NCI-H146 (cell line): Measurements from ENCODE around the gene AFF1.
"Not testable (repeated sequence)": the region's sequence is repeated elsewhere in the genome, so short reads cannot be mapped to it uniquely, and the experiment has no call there.

ENCODE experiments used
- DNase-seq: peaks from one replicate; lab custom pipeline; 2025; lab: John Stamatoyannopoulos, UW

The AFF1 gene

DNA sequence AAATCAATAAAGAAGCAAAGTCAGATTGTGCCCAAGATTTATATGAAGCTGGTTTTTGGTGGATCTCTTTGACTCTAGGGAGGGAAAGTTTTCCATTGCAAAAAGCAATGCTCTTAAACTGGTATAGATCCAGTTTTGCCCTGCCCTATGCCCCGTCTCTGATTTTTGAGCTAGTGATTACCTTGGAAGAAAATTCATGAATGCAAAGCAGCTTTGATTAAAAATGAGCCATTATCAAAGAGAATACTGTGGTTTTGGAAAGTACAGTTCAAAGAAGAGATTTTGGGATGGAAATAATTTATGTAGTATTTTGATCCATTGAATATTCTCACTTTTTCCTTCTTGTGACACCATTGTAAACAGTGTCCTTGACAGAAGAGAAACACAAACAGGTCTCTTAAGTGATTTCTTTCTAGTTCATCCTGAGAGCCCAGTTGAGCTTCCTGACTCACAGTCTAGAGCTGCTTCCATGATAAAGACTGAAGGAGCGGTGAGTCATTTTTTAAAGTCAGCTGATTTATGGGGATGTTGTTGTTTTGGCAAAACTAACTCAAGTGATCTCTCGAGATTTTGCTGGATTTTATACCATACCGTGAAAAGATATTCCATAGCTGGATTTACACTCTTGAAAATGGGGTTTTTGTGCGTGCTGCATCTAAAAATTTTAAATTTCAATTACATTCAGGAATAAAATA, 76.7 kb downstream of the AFF1 start:
- DNase-seq = no peak

DNA sequence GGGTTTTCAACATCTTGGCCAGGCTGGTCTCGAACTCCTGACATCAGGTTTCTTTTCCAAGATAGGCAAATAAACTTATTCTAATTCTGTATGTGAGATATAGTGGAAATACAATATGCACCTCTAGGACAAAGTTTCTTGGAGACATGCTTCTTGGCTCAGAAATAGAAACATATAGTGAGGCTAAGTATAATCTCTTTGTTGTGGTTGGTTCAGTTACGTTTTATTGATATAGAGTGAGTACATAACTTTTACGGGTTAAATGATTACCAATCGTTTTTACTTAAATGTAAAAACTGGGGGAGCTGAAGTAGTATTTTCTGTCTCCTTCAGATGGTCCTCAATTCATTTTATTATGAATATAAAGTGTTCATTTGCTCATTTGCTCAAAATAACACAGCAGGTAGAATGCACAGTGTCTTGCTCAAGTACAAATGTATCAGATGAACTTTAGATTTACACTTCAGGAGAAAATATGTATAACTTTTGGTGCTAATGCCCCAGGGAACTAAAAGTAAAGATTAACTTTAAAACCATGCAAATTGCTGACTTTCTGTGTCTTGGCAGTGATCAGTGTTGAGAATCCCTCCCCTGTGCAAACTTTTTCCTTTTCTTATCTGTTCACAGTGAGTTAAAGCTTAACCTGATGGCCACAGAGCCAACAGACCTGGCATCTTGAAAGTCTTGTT, 77.6 kb downstream of the AFF1 start:
- DNase-seq = no peak

DNA sequence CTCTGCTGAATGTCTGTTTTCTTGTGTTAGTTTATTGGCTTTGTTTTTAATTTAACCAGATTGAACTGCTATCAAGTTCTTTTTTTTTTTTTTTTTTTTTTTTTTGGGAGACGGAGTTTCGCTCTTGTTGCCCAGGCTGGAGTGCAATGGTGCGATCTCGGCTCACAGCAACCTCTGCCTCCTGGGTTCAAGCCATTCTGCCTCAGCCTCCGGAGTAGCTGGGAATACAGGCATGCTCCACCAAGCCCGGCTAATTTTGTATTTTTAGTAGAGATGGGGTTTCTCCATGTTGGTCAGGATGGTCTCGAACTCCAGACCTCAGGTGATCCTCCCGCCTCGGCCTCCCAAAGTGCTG, 78.1 kb downstream of the AFF1 start:
- not testable (repeated sequence) for DNase-seq

DNA sequence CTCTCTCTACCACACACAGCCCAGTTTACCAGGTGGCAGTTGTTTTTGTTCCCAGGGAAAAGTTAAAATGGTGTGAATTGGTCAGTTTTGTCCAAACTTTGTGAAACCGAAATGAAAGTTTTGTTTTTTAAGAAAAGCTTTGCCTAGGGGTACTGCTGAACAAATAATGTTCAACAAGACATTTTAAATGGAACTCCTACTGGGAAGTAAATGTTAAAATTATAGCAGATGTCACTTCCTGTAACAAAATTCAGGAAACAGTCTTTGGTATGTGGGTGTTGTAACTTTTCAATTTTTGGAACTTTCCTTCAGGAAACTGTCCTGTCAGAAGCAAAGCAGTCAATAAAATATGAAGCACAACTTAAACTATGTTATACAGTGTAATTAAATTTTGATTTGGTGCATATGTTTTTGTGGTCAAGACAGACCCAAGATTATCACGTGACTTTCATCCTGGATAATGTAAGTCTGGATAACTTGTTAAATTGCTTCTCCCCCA, 79.5 kb downstream of the AFF1 start:
- DNase-seq = no peak

DNA sequence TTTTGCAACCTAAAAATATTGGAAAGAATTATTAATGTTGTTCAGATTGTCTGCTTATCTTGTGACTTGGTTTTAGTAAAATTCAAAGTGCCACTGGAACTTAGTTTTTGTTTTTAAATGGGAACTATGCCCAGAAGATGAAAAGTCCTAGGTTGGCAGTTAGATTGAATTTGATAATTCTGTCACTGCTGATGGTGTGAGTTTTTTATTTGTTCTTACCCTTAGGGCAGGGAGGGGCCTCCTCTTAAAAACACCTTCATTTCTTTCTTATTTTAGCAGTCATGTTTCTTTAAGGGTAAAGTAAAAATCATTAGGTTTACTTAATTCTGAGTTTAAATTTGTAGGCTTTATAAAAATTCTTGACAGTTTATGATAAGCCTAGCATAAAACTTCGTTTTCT, 80.6 kb downstream of the AFF1 start:
- DNase-seq = no peak

GRCh38 chr4:87017580-87018342, 83.0 kb downstream of the AFF1 start:
- DNase-seq = no peak

DNA sequence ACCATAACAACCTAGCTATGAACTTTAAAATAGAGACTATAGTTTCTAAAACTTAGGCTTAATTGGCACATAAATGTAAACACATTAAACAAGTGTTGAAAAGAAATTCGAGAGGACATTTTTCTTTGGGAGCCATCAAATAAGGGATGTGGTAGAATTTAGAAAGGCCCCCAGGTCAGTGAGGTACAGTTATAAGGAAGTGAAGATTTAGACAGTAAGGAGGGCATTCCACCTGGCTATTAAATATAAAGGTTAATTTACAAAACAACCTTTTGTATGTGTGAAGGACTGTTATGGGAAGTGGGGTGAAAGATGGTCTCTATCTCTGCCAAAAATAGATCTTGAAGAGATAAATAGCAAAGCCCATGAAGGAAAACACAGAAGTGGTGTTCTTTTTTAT, 83.9 kb downstream of the AFF1 start:
- DNase-seq = no peak

DNA sequence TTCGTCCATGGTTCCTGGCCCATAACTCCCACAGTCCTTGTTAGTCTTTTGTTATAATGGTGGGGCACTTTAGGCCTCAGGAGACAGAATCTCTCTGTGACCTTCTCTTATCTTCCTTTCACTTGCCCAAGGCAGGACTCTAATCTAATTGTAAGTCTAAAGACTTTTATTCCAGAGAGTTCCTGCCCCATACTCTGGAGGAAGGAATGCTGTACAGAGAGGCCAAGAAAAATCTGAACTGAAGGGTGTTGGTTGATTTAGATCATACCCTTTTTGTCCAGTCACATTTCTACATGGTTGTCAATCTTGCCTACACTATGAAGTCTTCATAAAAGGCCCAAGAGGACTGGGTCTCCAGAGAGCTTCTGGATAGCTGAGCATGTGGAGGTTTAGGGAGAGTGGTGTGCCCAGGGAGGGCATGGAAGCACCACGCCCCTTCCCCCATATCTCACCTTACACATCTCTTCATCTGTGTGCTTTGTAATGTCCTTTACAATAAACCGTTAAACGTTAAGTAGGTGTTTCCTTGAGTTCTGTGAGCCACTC, 84.5 kb downstream of the AFF1 start:
- DNase-seq = no peak

- no peak for DNase-seq
Measured at GRCh38 chr4:87019898-87020297, 85.1 kb downstream of the AFF1 start.

DNA sequence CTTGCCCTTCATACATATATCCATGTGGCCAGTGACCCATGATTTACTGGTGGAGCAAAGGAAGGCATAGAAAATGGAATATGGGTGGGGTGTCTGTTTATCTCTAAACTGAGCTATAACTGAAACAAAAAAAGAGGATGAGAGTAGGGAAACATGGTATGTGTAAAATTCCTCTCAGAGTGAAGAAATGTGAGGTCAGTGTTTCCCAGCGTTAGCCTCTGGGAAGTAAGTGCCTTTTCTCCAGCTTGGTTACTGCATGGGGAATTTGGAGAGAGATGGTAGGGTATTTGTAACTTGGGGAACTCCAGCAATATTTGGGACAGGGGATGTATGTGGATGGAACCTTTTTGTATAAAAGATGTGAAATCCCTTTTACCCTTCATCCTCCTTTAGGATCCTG, 89.4 kb downstream of the AFF1 start:
- DNase-seq = no peak

- DNase-seq = no peak
Measured at GRCh38 chr4:87025023-87025613, 90.3 kb downstream of the AFF1 start.

DNA sequence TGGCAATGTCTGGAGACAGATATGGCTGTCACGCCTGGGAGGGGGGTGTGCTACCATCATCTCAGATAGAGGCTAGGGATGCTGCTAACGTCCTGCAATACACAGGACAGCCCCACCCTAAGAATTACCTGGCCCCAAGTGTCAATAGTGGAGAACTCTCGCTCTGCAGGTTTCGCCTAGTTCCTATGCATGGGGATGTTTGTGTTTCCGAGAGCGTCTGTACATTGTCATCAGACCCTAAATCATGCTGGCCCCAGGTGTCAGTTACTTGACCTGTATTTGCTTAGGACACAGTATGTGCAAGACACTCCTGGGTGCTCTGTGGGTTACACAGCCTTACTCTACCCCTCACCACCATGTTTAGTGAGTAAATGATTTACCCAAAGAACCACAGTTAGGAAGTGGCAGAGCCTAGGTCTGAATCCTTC, 90.8 kb downstream of the AFF1 start:
- no peak for DNase-seq

GRCh38 chr4:87026800-87027495, 92.1 kb downstream of the AFF1 start:
- DNase-seq = no peak

DNA sequence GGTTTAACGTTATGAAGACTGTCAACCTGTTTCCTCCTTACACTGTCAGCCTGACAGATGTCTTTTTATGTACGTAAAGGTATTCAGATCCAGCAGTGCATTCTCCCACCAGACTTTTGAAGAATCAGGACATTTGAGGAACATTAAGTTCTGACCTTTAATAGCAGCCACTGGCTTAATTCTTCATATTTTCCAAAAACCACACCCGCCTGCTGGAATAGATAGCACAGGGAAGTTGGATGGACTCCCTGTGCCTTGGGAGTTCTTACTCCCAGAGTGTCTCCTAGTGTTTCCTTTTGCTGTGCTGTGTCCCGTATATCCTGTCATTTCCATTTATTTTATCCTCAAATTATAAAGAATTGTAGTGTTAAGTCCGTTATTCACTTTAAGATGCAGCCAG, 94.5 kb downstream of the AFF1 start:
- no peak for DNase-seq

DNA sequence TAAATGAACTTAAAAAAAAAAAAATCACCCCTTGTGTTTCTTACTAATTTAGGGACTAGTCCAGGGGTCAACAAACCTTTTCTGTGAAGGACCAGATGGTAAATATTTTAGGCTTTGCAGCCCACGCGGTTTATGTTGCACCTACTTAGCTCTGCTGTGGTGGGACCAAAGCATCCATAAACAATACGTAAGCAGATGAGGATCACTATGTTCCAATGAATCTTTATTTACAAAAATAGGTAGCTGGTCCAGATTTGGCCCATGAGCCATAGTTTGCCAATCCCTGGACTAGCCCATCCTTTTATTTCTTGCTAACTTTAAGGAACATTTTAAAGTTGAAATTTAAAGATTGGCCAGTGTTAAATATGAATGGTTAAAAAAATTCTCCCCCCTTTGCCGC, 95.3 kb downstream of the AFF1 start:
- no peak for DNase-seq

GRCh38 chr4:87030755-87031441, 96.1 kb downstream of the AFF1 start:
- no peak for DNase-seq

GRCh38 chr4:87031920-87032319, 97.1 kb downstream of the AFF1 start:
- DNase-seq = no peak

DNA sequence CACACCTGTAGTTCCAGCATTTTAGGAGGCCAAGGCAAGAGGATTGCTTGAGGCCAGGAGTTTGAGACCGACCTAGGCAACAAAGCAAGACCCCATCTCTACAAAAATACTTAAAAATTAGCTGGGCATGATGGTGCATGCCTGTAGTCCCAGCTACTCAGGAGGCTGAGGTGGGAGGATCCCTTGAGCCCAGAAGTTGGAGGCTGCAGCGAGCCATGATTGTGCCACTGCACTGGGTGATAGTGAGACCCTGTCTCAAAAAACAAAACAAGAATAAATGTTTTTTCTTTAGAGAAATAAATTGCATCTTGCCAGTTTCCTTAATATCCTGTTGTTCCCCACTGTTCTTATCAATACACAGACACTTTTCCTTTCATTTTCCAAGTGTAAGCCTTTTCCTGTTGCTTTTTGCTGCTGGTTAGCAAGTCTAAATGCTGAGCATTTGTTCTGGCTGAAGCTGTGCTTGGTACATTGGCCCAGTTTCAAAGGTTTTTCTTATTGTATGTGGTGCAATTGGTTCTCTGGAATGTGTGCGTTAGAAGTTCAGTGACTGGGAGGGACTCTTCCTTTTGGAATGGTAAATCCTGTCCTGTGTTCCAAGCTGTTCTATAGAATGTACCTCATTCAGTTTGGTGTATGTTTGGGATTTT, 98.2 kb downstream of the AFF1 start:
- DNase-seq = no peak

DNA sequence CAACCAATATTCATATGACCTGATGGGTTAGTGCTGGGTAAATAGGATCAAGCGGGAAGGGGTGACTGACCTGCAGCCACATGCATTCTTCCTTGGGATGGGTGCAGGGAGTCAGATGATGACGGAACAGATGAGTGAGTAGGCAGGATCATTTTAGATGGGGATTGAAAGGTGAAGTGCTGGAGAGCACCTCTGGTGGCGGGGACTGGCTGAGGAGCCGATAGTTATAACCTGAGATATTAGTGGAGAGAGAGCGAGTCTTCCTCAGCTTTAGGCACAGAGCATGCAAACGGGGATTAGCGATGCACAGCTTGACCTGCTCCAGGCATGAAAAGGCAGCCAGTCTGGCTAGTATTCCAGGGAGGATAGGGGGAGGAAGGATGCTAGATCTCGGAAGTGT, 99.1 kb downstream of the AFF1 start:
- DNase-seq = no peak

DNA sequence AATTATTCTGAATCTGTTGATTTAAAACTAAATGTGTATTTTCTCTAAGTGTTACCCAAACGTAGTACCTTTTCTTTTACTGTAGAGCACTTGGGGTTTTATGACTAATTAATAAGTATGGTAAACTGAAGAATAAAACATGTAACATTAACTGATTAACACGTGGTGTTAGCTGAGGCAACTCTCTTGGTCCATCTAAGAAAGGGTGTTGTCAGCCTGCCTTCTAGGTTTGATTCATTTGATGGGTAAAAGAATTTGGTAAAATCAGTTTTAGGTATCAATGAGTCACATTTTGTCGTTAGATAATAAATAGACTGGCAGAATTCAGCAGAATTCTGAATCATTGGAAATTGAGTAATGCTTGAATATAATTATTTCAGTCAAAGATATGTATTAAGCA, 99.7 kb downstream of the AFF1 start:
- no peak for DNase-seq
